HCT116 (cell line): Measurements from ENCODE around the gene PSMD12. TPM values are rescaled to one million over a fixed set of nuclear protein-coding genes. Genes with fewer than 3 reads are reported as not detected.

Source experiments
- ATAC-seq: fragments of 200-7000 bp; cut with Tn5 transposase; 2 replicates; pipeline ENCODE4 v1.9.1; 2020; ENCODE audit warnings: mild to moderate bottlenecking, moderate library complexity
- BruUV-seq: library from RNA; stranded (reverse); fragments of 400-500 nt; replicated peaks from 2 replicates; lab custom pipeline; 2021; lab: Mats Ljungman, UMichigan
- CTCF ChIA-PET: fragments of 300-600 bp; sonication (Branson Sonifier 250); formaldehyde crosslinking; loops from one replicate; lab custom pipeline; 2021; ENCODE audit warnings: antibody characterized with exemption; lab: Charles Lee
- POLR2A ChIA-PET: fragments of 300-600, 350-600 bp; sonication (Branson Sonifier 250); formaldehyde crosslinking; loops from one replicate; lab custom pipeline; 2021; ENCODE audit warnings: antibody characterized with exemption; lab: Charles Lee
- RAD21 ChIA-PET, 2 experiments: fragments of 300-600 bp; sonication (Branson Sonifier 250); formaldehyde crosslinking; loops; one replicate each; lab custom pipeline; 2023; ENCODE audit warnings: low total read pairs in 2 of 2; ENCODE audit not compliant: uncharacterized antibody in 2 of 2, unreplicated experiment in 2 of 2, low non-redundant PET in 1 of 2; lab: Charles Lee
- DNase-seq: peaks from one replicate; pipeline ENCODE4 v3.0.0-alpha.2; 2010; ENCODE audit warnings: low read depth, low spot score
- H2AFZ ChIP-seq: fragments of 200-600 bp; shearing (Covaris generic), sonication (generic); 2 replicates; pipeline ENCODE4 v1.6.1; 2017; ENCODE audit warnings: low read depth, mixed run types, mixed read lengths, antibody characterized with exemption, low read length; ENCODE audit not compliant: poor library complexity, severe bottlenecking
- H3K27ac ChIP-seq: 2 replicates; pipeline ENCODE4 v1.5.1; 2012; ENCODE audit warnings: low read depth, low read length
- H3K27me3 ChIP-seq: fragments of 200-600 bp; sonication (generic); 2 replicates; pipeline ENCODE4 v1.6.1; 2016; ENCODE audit warnings: mixed run types, low read length, mixed read lengths; ENCODE audit not compliant: insufficient read depth
- H3K36me3 ChIP-seq, 2 experiments: fragments of 200-500 bp in 1 of 2; fragments of 200-600 bp in 1 of 2; sonication (Bioruptor generic) in 1 of 2; sonication (generic) in 1 of 2; 2 replicates each; pipeline versions ENCODE4 v1.5.1 to v1.6.1; 2014 to 2016; ENCODE audit warnings: low read length in 2 of 2, inconsistent platforms in 1 of 2, mixed read lengths in 1 of 2, mixed run types in 1 of 2; ENCODE audit not compliant: insufficient read depth in 2 of 2, control insufficient read depth in 1 of 2
- H3K4me1 ChIP-seq, 2 experiments: fragments of 200-600 bp in 1 of 2; sonication (generic) in 1 of 2; 2 replicates each; pipeline versions ENCODE4 v1.5.1 to v1.6.1; 2012 to 2017; ENCODE audit warnings: low read length in 2 of 2, inconsistent platforms in 1 of 2, mild to moderate bottlenecking in 1 of 2, mixed read lengths in 1 of 2, mixed run types in 1 of 2, moderate library complexity in 1 of 2; ENCODE audit not compliant: insufficient read depth in 2 of 2, control insufficient read depth in 1 of 2
- H3K4me2 ChIP-seq: fragments of 200-600 bp; sonication (generic); 2 replicates; pipeline ENCODE4 v1.6.1; 2017; ENCODE audit warnings: mixed run types, low read length, mixed read lengths
- H3K4me3 ChIP-seq, 2 experiments: fragments of 200-600 bp in 1 of 2; sonication (generic) in 1 of 2; replicated peaks in 1 of 2; 2 replicates each; pipeline ENCODE4 v1.5.1; 2011 to 2016; ENCODE audit warnings: low read length in 2 of 2, control low read depth in 1 of 2, low read depth in 1 of 2, mild to moderate bottlenecking in 1 of 2, mixed read lengths in 1 of 2, mixed run types in 1 of 2
- H3K79me2 ChIP-seq: fragments of 200-600 bp; sonication (generic); 2 replicates; pipeline ENCODE4 v1.6.1; 2017; ENCODE audit warnings: mild to moderate bottlenecking, mixed run types, low read length, moderate library complexity, mixed read lengths; ENCODE audit not compliant: insufficient read depth
- H3K9ac ChIP-seq: fragments of 200-600 bp; sonication (generic); 2 replicates; pipeline ENCODE4 v1.6.1; 2016; ENCODE audit warnings: low read length, mixed read lengths
- H3K9me2 ChIP-seq: fragments of 200-600 bp; sonication (generic), shearing (Covaris generic); 2 replicates; pipeline ENCODE4 v1.6.1; 2017; ENCODE audit warnings: mixed run types, mild to moderate bottlenecking, moderate library complexity; ENCODE audit not compliant: insufficient read depth
- H3K9me3 ChIP-seq, 2 experiments: fragments of 200-500 bp in 1 of 2; fragments of 200-600 bp in 1 of 2; sonication (Bioruptor generic) in 1 of 2; sonication (generic) in 1 of 2; 2 replicates each; pipeline ENCODE4 v1.6.1; 2014 to 2017; ENCODE audit warnings: low read length in 2 of 2, mixed read lengths in 2 of 2, inconsistent platforms in 1 of 2, low read depth in 1 of 2, mild to moderate bottlenecking in 1 of 2, mixed run types in 1 of 2, moderate library complexity in 1 of 2; ENCODE audit not compliant: control insufficient read depth in 1 of 2, insufficient read depth in 1 of 2
- H4K20me1 ChIP-seq: fragments of 200-600 bp; sonication (generic), shearing (Covaris generic); 2 replicates; pipeline ENCODE4 v1.6.1; 2017; ENCODE audit warnings: mixed run types, mild to moderate bottlenecking, moderate library complexity; ENCODE audit not compliant: insufficient read depth
- CTCF ChIP-seq, 3 experiments: fragments of 200-600 bp in 1 of 3; sonication (generic) in 1 of 3; IDR thresholded peaks in 2 of 3; conservative IDR thresholded peaks in 1 of 3; 2 replicates each; pipeline ENCODE4 v1.5.1; 2012 to 2017; ENCODE audit warnings: low read depth in 2 of 3, low read length in 2 of 3, antibody characterized with exemption in 1 of 3, borderline replicate concordance in 1 of 3, control low read depth in 1 of 3, mild to moderate bottlenecking in 1 of 3, mixed read lengths in 1 of 3, mixed run types in 1 of 3, moderate library complexity in 1 of 3; ENCODE audit not compliant: insufficient read depth in 1 of 3
- EZH2 ChIP-seq: fragments of 200-600 bp; sonication (generic); IDR thresholded peaks from 2 replicates; pipeline ENCODE4 v1.6.1; 2017; ENCODE audit warnings: antibody characterized with exemption, mixed run types
- MAX ChIP-seq: IDR thresholded peaks from 2 replicates; pipeline ENCODE4 v1.6.1; 2012
- POLR2A ChIP-seq: IDR thresholded peaks from 2 replicates; pipeline ENCODE4 v1.7.0; 2011; ENCODE audit warnings: borderline replicate concordance; ENCODE audit not compliant: insufficient read depth, insufficient read length; ENCODE audit errors: extremely low read depth
- TCF7L2 ChIP-seq: IDR thresholded peaks from 2 replicates; pipeline ENCODE4 v1.7.0; 2011; ENCODE audit warnings: borderline replicate concordance, inconsistent platforms; ENCODE audit not compliant: insufficient read depth, insufficient read length; ENCODE audit errors: extremely low read depth
- ZBTB33 ChIP-seq: IDR thresholded peaks from 2 replicates; pipeline ENCODE4 v1.6.1; 2011; ENCODE audit warnings: mild to moderate bottlenecking, low read length, moderate library complexity; ENCODE audit not compliant: insufficient replicate concordance; ENCODE audit errors: extremely low read depth
- ZFX ChIP-seq: fragments of 450-650 bp; IDR thresholded peaks from 2 replicates; pipeline ENCODE4 v1.6.1; 2017
- intact Hi-C: fragments of 100-400 bp; cut with micrococcal nuclease; formaldehyde crosslinking; loops from 2 replicates; pipeline ENCODE4 v1.10.0; 2022
- total RNA-seq: library from RNA; stranded (reverse); gene quantifications from one replicate; pipeline ENCODE4 v1.2.1, GENCODE V29; 2021; ENCODE audit not compliant: unreplicated experiment

PSMD12 gene
- total RNA-seq, 1 experiment from 2014 or later, result 115 TPM

- H2AFZ ChIP-seq, result no peak overlapping the region
- BruUV-seq, result no TSS peak
Observed at GRCh38 chr17:67312265-67312664, 54.1 kb downstream of the PSMD12 start.

More at GRCh38 chr17:67312265-67312664, 54.1 kb downstream of the PSMD12 start:
- Histone ChIP-seq H3K4me3 (no peak overlapping the region), H3K36me3 (no peaks in the 10 kb centered on the region), H3K9me2 (no peaks in the 10 kb centered on the region), H3K9ac (no peak overlapping the region), H3K27ac (no peak overlapping the region), H3K4me2 (no peak overlapping the region), H3K27me3 (no peaks in the 10 kb centered on the region), H3K9me3 (no peaks in the 10 kb centered on the region), H4K20me1 (no peaks in the 10 kb centered on the region), H3K4me1 (no peaks in the 10 kb centered on the region), H3K79me2 (no peaks in the 10 kb centered on the region)
- RAD21 ChIA-PET, result no interaction called here
- ATAC-seq (no peak), DNase-seq (no peak)
- intact Hi-C loops, result no loop called here
- CTCF ChIA-PET, result no interaction called here
- TF ChIP-seq MAX, result no peak
- no peak for TF ChIP-seq TCF7L2
- TF ChIP-seq EZH2, result no peak
- no peak for TF ChIP-seq ZFX
- no peak for TF ChIP-seq CTCF (IDR thresholded peaks at IDR 0.05 in 2 of 3, conservative IDR thresholded peaks at IDR 0.05 in 1 of 3; ENCODE audit: borderline replicate concordance in 1 of 3, insufficient read depth in 1 of 3, low read depth in 2 of 3, low read length in 2 of 3)
- no peak for TF ChIP-seq POLR2A
- no peak for TF ChIP-seq ZBTB33
- POLR2A ChIA-PET, result no interaction called here
